HEK293 (cell line): Measurements from ENCODE around the gene AURKAIP1.

Experiments used
- TCF7L2 ChIP-seq: IDR thresholded peaks from 2 replicates; pipeline ENCODE4 v1.6.1; 2011; ENCODE audit warnings: low read depth, mild to moderate bottlenecking, inconsistent platforms, low read length, moderate library complexity, borderline replicate concordance
- ZNF221 ChIP-seq: fragments of 450-650 bp; formaldehyde crosslinking; IDR thresholded peaks from 2 replicates; pipeline ENCODE4 v1.5.1; 2017; ENCODE audit warnings: missing biosample characterization, missing genetic modification characterization, borderline replicate concordance
- ZNF777 ChIP-seq: fragments of 450-650 bp; formaldehyde crosslinking; IDR thresholded peaks from 2 replicates; pipeline ENCODE4 v1.5.1; 2017; ENCODE audit warnings: missing biosample characterization, missing genetic modification characterization, borderline replicate concordance
- ZNF785 ChIP-seq: fragments of 450-650 bp; formaldehyde crosslinking; IDR thresholded peaks from 2 replicates; pipeline ENCODE4 v1.5.1; 2016; ENCODE audit warnings: missing biosample characterization, missing genetic modification characterization
- TF ChIP-seq, protein P1 (sequence below): fragments of 450-650 bp; formaldehyde crosslinking; IDR thresholded peaks from 2 replicates; pipeline ENCODE4 v1.5.1; 2016; ENCODE audit warnings: missing biosample characterization, missing genetic modification characterization
- TF ChIP-seq, protein P2 (sequence below): fragments of 450-650 bp; formaldehyde crosslinking; optimal IDR thresholded peaks from 2 replicates; pipeline ENCODE3; 2016; ENCODE audit warnings: missing biosample characterization, mild to moderate bottlenecking, missing genetic modification characterization
- TF ChIP-seq, protein P3 (sequence below): fragments of 450-650 bp; formaldehyde crosslinking; IDR thresholded peaks from 2 replicates; pipeline ENCODE4 v1.5.1; 2016; ENCODE audit warnings: missing biosample characterization, missing genetic modification characterization

DNA sequence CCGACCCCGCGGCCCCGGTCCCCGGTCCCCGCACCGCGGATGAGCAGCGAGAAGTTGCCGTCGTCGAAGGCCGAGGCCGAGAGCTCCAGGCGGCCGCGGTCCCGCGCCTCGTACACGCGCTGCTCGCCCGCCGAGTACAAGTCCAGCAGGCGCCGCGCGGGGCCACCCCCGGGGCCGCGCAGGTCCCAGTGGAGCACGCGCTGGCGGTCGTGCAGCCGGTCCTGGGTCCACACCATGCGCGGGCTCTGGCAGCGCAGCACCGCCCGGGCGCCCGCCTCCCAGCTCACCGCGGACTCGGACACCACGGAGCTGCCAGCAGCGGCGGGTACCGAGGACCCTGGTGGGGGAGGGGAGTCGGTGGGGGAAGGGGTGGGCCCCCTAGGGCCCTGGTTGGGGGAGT is 19.6 kb downstream of the AURKAIP1 start:
- TF ChIP-seq TCF7L2: no peak
- TF ChIP-seq ZNF777 (tag by site-specific recombination): no peak
- TF ChIP-seq, protein P1, sequence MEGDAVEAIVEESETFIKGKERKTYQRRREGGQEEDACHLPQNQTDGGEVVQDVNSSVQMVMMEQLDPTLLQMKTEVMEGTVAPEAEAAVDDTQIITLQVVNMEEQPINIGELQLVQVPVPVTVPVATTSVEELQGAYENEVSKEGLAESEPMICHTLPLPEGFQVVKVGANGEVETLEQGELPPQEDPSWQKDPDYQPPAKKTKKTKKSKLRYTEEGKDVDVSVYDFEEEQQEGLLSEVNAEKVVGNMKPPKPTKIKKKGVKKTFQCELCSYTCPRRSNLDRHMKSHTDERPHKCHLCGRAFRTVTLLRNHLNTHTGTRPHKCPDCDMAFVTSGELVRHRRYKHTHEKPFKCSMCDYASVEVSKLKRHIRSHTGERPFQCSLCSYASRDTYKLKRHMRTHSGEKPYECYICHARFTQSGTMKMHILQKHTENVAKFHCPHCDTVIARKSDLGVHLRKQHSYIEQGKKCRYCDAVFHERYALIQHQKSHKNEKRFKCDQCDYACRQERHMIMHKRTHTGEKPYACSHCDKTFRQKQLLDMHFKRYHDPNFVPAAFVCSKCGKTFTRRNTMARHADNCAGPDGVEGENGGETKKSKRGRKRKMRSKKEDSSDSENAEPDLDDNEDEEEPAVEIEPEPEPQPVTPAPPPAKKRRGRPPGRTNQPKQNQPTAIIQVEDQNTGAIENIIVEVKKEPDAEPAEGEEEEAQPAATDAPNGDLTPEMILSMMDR: no peak
- TF ChIP-seq, protein P2, sequence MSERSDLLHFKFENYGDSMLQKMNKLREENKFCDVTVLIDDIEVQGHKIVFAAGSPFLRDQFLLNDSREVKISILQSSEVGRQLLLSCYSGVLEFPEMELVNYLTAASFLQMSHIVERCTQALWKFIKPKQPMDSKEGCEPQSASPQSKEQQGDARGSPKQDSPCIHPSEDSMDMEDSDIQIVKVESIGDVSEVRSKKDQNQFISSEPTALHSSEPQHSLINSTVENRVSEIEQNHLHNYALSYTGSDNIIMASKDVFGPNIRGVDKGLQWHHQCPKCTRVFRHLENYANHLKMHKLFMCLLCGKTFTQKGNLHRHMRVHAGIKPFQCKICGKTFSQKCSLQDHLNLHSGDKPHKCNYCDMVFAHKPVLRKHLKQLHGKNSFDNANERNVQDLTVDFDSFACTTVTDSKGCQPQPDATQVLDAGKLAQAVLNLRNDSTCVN (tag by site-specific recombination): peak; percentile 40
- TF ChIP-seq ZNF221 (tag by site-specific recombination): no peak
- no peak for TF ChIP-seq ZNF785
- TF ChIP-seq, protein P3, sequence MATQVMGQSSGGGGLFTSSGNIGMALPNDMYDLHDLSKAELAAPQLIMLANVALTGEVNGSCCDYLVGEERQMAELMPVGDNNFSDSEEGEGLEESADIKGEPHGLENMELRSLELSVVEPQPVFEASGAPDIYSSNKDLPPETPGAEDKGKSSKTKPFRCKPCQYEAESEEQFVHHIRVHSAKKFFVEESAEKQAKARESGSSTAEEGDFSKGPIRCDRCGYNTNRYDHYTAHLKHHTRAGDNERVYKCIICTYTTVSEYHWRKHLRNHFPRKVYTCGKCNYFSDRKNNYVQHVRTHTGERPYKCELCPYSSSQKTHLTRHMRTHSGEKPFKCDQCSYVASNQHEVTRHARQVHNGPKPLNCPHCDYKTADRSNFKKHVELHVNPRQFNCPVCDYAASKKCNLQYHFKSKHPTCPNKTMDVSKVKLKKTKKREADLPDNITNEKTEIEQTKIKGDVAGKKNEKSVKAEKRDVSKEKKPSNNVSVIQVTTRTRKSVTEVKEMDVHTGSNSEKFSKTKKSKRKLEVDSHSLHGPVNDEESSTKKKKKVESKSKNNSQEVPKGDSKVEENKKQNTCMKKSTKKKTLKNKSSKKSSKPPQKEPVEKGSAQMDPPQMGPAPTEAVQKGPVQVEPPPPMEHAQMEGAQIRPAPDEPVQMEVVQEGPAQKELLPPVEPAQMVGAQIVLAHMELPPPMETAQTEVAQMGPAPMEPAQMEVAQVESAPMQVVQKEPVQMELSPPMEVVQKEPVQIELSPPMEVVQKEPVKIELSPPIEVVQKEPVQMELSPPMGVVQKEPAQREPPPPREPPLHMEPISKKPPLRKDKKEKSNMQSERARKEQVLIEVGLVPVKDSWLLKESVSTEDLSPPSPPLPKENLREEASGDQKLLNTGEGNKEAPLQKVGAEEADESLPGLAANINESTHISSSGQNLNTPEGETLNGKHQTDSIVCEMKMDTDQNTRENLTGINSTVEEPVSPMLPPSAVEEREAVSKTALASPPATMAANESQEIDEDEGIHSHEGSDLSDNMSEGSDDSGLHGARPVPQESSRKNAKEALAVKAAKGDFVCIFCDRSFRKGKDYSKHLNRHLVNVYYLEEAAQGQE: no peak
